ENCODE results near the gene DPP6.

The DPP6 gene

GRCh38 chr7:154540596-154540995, 488.4 kb downstream of the DPP6 start:
- no peak for DNase-seq (ENCODE audit: low read depth)

DNA sequence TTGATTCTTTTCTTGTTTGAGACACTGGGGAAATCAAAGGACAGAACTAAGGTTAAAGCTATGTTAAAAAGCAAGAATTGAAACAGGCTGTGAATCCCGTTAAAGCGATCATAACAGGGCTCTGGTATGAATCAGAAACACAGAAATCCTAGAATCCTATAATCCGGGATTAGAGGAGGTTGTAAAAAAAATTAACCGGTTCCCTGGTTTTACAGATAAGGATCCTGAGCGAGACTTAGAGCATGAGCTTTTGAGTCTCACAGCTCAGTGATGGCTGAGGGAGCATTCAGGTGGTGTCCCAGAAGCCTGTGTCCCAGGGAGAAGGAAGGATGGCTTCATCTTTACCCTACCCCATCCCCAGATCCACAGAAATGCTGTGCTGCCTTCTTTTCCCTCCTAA, 489.4 kb downstream of the DPP6 start:
- no peak for DNase-seq (ENCODE audit: low read depth)

DNA sequence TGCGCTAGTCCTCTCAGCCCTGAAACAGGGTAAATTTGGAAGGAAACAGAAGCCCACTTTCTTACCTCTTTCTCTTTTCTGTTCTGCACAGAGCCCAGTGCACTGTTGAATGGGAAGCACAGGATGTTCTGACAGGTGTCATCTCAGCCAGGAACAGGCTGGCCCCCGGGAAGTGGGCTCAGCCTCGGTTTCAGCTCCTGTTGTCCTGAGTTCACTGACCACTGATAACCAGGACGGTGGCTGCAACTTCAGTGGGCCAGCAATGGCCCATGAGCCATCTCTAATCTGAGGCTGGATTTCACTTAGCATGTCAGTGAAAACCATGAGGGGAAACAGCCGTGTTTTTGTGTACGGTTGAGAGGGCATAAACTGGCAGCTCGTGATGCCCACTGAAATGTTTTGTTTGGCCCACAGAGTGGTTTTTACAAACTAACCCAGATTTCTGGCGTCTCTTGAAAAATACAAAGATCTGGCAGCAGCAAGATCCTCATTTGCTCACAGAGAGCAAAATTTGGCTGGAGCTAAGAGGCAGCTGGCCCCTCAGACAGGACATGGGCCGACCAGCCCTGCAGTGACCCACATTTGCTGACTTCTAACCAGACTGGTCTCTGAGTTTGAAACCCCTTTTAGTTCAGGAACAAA, 494.9 kb downstream of the DPP6 start:
- DNase-seq (ENCODE audit: low read depth) = no peak

DNA sequence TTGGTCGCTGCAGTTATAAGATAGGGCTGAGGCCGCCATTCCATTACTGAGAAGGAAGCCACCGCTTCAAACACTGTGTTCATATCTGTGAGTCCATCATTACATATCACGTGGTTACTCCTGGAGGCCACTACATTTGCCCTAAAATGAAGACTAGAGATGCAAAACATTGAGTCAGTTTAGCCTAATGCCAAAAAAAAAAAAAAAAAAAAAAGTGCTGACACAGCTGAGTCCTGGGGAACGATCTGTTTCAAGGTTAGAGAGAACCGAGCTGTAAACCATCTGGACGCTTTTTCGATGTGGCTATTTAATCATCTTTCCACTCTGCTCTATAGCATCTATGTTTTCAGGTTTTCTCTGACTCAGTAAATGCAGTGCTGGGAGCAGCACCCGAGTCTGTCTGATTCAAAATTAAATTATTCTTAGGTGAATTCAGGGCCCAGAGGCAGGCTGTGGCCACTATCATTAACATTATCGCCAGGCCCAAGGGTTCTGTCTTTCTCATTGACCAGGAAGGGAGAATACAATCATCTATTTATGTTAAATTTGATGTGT, 501.6 kb downstream of the DPP6 start:
- no peak for DNase-seq (ENCODE audit: low read depth)

DNA sequence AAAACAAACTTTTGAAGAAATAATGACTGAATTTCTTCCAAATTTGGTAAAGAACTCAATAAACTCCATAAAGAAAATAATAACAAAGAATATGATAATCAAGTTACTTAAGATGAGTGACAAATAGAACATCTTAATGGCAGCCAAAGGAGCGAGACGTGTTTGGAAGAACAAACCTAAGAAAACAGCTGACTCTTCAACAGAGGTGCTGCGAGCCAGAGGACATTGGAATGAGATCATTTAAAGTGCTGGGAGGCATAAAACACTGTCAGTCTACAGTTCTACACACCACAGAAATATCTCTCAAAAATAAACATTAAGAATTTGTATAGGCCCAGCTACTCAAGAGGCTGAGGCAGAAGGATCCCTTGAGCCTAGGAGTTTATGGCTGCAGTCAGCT, 507.3 kb downstream of the DPP6 start:
- DNase-seq (ENCODE audit: low read depth) = no peak

GRCh38 chr7:154564676-154565075, 512.5 kb downstream of the DPP6 start:
- DNase-seq (ENCODE audit: low read depth) = no peak

DNA sequence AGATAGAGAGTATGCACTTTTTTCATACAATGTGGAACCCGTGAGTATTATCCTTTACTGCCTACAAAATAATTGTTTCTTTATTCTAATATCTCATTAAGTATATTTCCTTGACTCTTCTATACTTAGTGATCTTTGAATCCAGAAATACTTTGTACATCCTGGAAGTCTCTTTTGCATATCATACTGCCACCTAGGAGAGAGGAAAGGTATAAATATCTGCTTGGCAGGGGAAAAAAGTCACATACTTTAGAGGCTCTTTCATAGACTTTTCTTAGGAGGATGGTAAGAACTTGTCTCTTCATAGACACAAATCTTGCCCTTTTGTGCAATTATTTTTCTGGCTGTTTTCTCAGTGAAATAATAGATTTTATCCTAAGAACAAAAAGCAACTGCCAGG, 514.7 kb downstream of the DPP6 start:
- no peak for DNase-seq (ENCODE audit: low read depth)

DNA sequence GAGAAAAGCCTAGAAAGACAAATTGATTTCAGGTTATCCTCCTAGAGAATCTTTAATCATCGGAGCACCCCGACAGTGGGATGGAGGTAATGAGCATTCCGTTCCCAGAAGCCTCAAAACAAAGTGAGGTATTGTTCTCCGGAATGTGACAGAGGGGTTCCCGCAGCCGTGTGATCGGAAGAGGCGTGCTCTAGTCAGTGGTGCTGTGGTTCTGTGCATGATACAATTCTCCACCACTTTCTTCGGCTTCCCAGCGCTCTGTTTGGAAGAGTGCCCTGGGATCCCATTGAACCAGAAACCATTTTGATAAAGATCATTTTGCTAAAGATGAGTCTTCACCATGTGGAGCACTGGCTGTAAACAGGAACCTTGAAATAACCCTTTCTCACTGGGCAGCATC, 516.1 kb downstream of the DPP6 start:
- no peak for DNase-seq (ENCODE audit: low read depth)

DNA sequence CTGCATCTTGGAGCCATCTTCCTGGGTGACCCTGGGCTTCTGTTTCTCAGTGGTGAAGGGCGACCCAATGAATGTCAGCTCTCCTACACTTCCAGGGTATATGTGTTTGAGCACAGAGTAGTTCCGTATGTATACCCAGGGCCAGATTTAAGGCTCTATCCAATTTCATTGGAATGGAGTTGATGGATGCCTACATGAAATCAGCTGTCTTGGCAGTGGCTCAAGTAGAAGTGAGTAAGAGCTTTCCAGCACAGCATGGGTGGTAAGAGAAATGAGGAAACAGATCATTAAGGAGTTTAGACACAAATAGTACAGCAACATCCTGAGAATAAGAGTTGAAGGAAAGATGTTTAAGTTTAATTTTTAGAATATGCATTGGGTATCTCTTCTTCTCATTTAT, 517.7 kb downstream of the DPP6 start:
- no peak for DNase-seq (ENCODE audit: low read depth)

DNA sequence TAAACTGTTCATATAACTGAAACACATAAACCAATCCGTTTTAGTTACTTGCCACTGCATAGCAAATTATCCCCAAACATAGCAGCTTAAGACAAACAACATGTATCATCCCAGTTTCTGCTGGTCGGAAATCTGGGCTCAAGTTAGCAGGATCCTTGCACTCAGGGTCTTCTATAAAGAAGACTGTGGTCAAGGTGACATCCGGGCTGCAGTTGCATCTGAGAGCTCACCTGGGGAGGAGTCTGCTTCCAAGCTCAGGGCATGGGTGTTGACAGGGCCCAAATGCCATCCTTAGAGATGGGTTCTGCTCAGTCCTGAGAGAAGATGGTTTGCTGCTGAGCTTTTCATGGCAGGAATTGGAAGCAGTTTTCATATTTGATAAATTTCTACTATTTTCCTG, 519.6 kb downstream of the DPP6 start:
- DNase-seq (ENCODE audit: low read depth) = no peak

DNA sequence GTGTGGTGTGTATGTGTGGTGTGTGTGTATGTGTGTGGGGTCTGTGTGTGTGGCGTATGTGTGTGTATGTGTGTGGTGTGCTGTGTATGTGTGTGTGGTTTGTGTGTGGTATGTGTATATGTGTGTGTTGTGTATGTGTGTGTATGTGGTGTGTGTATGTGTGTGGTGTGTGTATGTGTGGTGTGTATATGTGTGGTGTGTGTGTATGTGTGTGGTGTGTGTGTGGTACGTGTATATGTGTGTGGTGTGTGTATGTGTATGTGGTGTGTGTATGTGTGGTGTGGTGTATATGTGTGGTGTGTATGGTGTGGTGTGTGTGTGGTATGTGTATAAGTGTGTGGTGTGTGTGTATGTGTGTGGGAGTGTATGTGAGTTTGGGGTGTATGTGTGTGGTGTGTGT, 522.0 kb downstream of the DPP6 start:
- no peak for DNase-seq (ENCODE audit: low read depth)

GRCh38 chr7:154575497-154575896, 523.3 kb downstream of the DPP6 start:
- no peak for DNase-seq (ENCODE audit: low read depth)

GRCh38 chr7:154576604-154577003, 524.4 kb downstream of the DPP6 start:
- no peak for DNase-seq (ENCODE audit: low read depth)

- no peak for DNase-seq (ENCODE audit: low read depth)
Observed at GRCh38 chr7:154577141-154577873, 525.1 kb downstream of the DPP6 start.

DNA sequence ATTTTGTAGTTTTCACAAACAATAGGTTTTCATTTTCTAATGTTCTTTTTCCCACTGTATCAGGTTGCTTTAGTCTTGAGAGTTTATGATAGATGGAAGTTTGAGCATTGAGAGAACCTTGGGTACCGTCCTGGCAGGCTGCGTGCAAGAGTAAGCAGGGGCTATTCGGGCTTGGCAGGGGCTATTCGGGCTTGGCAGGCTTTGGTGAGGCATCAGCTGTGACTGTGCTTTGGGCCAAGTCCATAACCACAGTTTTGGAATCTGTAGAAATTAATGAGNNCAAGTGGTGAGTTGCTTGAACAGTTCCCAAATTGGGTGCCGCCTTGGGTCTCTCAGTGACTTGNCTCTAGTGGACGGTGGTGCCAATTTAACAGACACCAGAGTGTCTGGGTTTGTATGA, 526.1 kb downstream of the DPP6 start:
- DNase-seq (ENCODE audit: low read depth) = no peak

- DNase-seq (ENCODE audit: low read depth) = no peak
Observed at GRCh38 chr7:154579711-154580110, 527.5 kb downstream of the DPP6 start.

DNA sequence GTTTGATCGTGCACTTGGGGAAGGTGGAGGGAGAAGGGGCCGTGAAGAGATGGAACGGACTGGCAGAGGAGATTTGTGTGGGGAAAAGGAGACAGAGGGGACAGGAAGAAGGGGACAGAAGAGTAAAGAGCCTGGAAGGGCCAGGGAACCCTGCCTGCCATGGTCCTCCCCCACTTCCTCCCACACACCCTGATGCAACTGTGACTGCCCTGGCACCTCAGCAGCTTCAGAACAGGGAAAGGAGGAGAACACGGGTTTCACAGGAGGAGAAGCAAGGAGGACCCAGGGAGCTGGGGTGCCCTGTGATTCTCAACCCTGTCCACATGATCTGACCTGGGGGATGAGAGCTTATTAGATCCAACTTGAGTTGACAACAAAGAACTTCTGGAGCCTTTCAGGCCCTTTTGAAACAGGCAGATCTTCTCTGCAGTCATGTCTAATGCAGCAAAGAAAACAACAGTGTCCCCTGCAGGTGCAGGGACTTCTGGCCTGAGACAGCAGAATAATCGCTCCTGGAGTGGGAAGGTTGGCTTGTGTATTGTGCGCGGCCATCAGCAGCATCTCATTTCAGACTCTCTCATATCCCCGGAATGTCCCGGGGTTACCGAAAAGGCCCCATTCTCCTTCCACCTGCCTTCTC, 529.2 kb downstream of the DPP6 start:
- no peak for DNase-seq (ENCODE audit: low read depth)

GRCh38 chr7:154583454-154583853, 531.3 kb downstream of the DPP6 start:
- no peak for DNase-seq (ENCODE audit: low read depth)

DNA sequence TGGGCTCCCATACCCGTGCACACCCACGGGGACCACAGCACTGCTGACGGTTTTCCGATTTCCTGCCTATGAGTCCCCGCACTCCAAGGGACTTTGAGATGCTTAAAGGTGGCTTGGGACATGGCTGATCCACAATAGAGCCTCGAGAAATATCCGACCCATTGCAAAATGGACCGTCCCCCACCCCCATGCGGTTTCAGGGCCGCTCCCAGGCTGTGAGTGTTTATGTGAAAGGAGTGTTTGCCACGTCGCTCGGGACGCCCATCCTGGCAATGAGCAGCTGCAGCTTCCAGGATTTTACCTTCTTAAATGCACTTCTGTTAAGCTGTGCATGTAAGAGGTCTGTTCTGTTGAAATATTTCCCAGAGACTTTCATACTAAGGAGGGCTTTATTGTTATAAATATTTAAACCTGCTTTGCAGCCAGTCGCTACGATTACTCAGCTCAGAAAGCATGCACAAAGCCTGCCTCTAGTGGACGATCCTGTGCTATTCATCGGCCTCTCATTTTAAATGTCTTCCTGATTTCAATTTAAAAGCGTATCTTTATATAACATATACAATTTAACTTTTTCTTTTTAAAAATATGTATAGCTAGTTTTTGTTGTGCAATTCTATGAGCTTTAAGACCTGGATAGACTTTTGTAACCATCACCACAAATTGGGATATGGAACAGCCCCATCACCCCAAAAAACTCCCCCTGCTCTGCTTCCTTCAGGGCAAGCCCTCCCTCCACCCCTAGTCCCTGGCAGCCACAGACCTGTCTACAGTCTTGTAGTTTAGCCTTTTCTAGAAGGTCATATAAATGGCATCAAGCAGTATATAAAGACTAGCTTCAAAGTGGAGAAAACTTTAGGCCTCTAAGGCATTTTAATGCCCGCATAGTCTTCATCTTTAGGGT, 532.4 kb downstream of the DPP6 start:
- no peak for DNase-seq (ENCODE audit: low read depth)

DNA sequence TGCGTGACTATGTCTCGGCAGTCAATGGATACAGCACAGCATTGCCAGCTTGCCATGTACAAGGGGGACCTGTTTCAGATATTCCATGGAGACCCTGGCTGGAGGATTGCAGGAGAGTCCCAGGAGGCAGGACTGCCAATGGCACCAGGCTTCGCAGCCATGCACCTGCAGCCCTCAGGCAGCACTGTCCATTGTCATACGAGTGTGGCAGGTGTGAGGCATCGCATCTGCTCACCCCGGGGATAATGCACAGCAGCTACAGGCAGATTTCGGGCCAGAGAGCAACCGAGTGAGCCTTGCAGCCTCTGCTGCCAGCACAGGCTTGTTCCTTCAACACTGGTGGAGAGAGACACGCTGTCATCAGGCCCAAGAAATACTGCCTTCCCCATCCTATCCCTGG, 535.6 kb downstream of the DPP6 start:
- DNase-seq (ENCODE audit: low read depth) = no peak

DNA sequence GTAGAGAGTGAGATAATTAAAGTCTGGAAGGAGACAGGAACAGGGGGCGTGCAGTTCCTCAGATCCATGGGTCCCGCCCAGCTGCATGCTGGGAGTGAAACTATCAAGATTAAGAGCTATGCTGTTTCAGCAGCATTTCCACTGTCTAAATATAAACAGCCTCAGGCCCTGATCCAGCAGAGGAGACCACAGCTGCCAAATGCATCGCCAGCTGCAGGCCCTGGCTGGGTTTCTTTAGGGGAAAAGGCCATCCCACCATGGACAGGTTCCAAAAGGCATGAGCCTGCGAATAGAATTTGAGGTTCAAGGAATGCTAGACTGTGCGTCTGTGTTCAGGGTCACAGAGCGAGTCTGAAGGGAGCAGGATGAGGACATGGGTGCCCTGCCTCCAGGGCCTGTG, 539.3 kb downstream of the DPP6 start:
- no peak for DNase-seq (ENCODE audit: low read depth)

GRCh38 chr7:154592388-154592787, 540.2 kb downstream of the DPP6 start:
- DNase-seq (ENCODE audit: low read depth) = no peak
